Heart left ventricle (tissue), 13 donors: Measurements from ENCODE around the gene DSCAM.

Experiments used
- CTCF ChIP-seq, 12 donors: fragments of 200-600 bp; sonication (generic) in 4 of 12; IDR thresholded peaks; one replicate each; pipeline versions ENCODE4 v1.5.0 to v1.8.0; 2018 to 2022; ENCODE audit warnings: antibody characterized with exemption in 12 of 12, mild to moderate bottlenecking in 5 of 12
- POLR2A ChIP-seq, 2 donors: fragments of 450-650 bp; IDR thresholded peaks; one replicate each; pipeline ENCODE4 v1.6.1; 2017; ENCODE audit warnings: antibody characterized with exemption in 2 of 2, mild to moderate bottlenecking in 2 of 2, moderate library complexity in 2 of 2
- donor health status: ischemic (EF 13 %, LVEDD 7.1; RV severe dilation, severe dysfunction).
- donor health status: DM: no; HTN: yes; CAD: no.
- donor health status: DM: no; HTN: no; CAD: no.
- donor health status: ischemic (EF 25% LVEDD 6.9; RV normal size, moderate dysfunction).
- donor health status: ischemic (EF 25% LVEDD 5.7; RV mildly dilated, moderate dysfunction).
- donor health status: ischemic (EF 35%, LVEDD 5.7; RV mildly dilated, moderate dysfunction).
- donor health status: nonischemic (EF 11% LVEDD 7.7; RV severe dilation, severe dysfunction).
- donor health status: DM: yes; HTN: yes; CAD: no.
- donor health status: PGD.
- donor health status: ischemic (EF 29% LVEDD 5.4; RV normal size, mild dysfunction).
- donor health status: nonischemic (EF 23%, LVEDD 6.1; RV moderate dilation, normal function).

- no peak for TF ChIP-seq CTCF (IDR thresholded peaks at IDR 0.05)
- no peak for TF ChIP-seq POLR2A (IDR thresholded peaks at IDR 0.05)
Measured at GRCh38 chr21:39979321-39979720, 867.6 kb downstream of the DSCAM start.
